Activated naive CD8-positive, alpha-beta T cell treated with anti-CD3 and anti-CD28 coated beads for 36 hours (primary cell): ENCODE results near the gene TMEM139. TPM values are rescaled to one million over a fixed set of nuclear protein-coding genes. Genes with fewer than 3 reads are reported as not detected.
"Not testable (repeated sequence)": the region's sequence is repeated elsewhere in the genome, so short reads cannot be mapped to it uniquely, and the experiment has no call there.

Experiments used
- DNase-seq: peaks from one replicate; pipeline ENCODE4 v3.0.0; 2021
- H3K27ac Mint-ChIP-seq: one replicate; pipeline ENCODE4 v1.8.0; 2022; ENCODE audit warnings: mild to moderate bottlenecking, moderate library complexity, mixed read lengths
- H3K27me3 Mint-ChIP-seq: one replicate; pipeline ENCODE4 v1.8.0; 2022; ENCODE audit warnings: mild to moderate bottlenecking, mixed read lengths
- H3K36me3 Mint-ChIP-seq: one replicate; pipeline ENCODE4 v1.8.0; 2021; ENCODE audit warnings: mild to moderate bottlenecking, mixed read lengths
- H3K4me1 Mint-ChIP-seq: one replicate; pipeline ENCODE4 v1.8.0; 2021; ENCODE audit warnings: mixed read lengths
- H3K4me3 Mint-ChIP-seq: one replicate; pipeline ENCODE4 v1.8.0; 2022; ENCODE audit warnings: mild to moderate bottlenecking, moderate library complexity, mixed read lengths
- H3K9me3 Mint-ChIP-seq: one replicate; pipeline ENCODE4 v1.8.0; 2022; ENCODE audit warnings: mixed read lengths
- total RNA-seq, 2 experiments: library from RNA; stranded (reverse); gene quantifications; one replicate each; pipeline ENCODE4 v1.2.3, GENCODE V29; 2021

Gene TMEM139
- total RNA-seq, 2 experiments from 2014 or later: 2.3 to 2.7 TPM

DNA sequence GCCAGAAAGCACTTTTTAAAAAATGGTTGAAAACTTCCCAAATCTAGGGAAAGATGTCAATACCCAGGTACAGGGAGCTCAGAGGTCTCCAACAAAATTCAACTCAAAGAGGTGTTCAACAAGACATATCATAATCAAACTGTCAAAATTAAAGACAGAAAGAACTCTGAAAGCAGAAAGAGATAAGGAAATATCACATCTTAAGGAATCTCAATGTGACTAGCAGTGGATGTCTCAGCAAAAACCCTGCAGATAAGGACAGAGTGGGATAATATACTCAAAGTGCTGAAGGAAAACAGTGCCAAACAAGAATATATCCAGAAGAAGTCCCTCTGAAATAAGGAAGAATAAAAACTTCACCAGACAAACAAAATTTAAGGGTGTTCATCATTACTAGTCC lies 34.6 kb upstream of the TMEM139 start:
- peaks cover 22% of the 10 kb centered on the region for H3K36me3 Mint-ChIP-seq
- H3K4me3 Mint-ChIP-seq: no peak overlapping the region
- DNase-seq: no peak
- peaks cover 22% of the 10 kb centered on the region for H3K9me3 Mint-ChIP-seq
- peak overlapping the region; percentile 13 for H3K27ac Mint-ChIP-seq
- H3K27me3 Mint-ChIP-seq: no peaks in the 10 kb centered on the region
- H3K4me1 Mint-ChIP-seq: peaks cover 56% of the 10 kb centered on the region

DNA sequence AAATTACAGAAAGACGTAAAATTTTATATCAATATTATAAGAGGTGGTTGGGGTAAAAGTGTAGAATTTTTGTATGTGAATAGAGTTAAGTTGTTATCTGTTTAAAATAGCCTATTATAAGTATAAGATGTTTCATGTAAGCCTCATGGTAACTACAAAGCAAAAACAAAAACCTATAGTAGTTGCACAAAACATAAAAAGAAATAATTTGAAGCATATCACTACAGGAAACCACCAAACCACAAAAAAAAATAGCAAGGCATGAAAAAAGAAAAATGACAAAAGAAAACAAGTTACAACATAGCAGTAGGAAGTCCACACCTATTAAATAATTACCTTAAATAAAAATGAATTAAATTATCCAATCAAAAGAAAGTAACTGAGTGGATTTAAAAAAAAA lies 33.9 kb upstream of the TMEM139 start:
- no peak for DNase-seq
- no peak overlapping the region for H3K4me3 Mint-ChIP-seq
- peak overlapping the region; percentile 36 for H3K27ac Mint-ChIP-seq
- peaks cover 54% of the 10 kb centered on the region for H3K4me1 Mint-ChIP-seq
- H3K9me3 Mint-ChIP-seq: peaks cover 26% of the 10 kb centered on the region
- H3K27me3 Mint-ChIP-seq: no peaks in the 10 kb centered on the region
- H3K36me3 Mint-ChIP-seq: peaks cover 22% of the 10 kb centered on the region

DNA sequence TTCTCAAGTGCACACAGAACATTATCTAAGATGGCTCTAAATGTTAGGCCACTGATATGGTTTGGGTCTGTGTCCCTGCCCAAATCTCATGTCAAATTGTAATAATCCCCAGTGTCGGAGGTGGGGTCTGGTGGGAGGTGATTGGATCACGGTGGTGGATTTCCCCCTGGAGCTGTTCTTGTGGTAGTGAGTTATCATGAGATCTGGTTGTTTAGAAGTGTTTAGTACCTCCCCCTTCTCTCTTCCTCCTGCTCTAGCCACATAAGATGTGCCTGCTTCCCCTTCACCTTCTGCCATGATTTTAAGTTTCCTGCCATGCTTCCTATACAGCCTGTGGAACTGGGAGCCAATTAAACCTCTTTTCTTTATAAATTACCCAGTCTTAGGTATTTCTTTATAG lies 32.8 kb upstream of the TMEM139 start:
- H3K9me3 Mint-ChIP-seq: peaks cover 23% of the 10 kb centered on the region
- peak overlapping the region; percentile 21 for H3K27ac Mint-ChIP-seq
- peaks cover 48% of the 10 kb centered on the region for H3K4me1 Mint-ChIP-seq
- H3K36me3 Mint-ChIP-seq: peaks cover 21% of the 10 kb centered on the region
- no peak overlapping the region for H3K4me3 Mint-ChIP-seq
- DNase-seq: no peak
- H3K27me3 Mint-ChIP-seq: no peaks in the 10 kb centered on the region

DNA sequence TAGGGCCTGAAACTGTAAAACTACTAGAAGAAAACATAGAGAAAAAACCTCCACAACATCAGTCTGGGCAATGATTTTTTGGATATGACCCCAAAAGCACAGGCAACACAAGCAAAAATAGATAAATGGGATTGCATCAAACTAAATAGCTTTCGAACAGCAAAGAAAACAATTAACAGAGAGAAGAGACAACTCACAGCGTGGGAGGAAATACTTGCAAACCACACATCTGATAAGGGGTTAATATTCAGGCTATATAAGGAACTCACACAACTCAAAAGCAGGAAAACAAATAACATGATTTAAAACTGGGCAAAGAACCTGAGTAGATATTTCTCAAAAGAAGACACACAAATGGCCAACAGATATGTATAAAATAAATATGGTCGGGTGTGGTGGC lies 29.2 kb upstream of the TMEM139 start:
- no peaks in the 10 kb centered on the region for H3K27me3 Mint-ChIP-seq
- H3K36me3 Mint-ChIP-seq: peaks cover 16% of the 10 kb centered on the region
- H3K4me1 Mint-ChIP-seq: peaks cover 46% of the 10 kb centered on the region
- H3K9me3 Mint-ChIP-seq: peaks cover 15% of the 10 kb centered on the region
- no peak for DNase-seq
- no peak overlapping the region for H3K27ac Mint-ChIP-seq
- no peak overlapping the region for H3K4me3 Mint-ChIP-seq

DNA sequence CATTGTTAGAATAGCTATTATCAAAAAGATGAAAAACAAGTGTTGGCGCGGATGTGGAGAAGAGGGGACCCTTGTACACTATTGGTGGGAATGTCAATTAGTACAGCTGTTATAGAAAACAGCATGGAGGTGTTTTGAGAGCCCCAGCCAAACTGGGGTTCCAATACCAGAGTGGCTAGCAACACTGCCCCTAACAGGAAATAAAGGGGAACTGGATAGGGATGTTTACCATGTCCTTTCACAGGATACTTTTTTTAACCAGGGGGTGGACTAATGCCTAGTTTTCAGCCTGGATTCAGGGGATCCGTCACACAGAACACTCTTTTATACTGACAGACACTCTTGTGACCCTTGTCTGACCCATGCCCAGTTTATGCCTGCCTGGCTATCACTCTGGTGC lies 28.4 kb upstream of the TMEM139 start:
- no peak overlapping the region for H3K4me3 Mint-ChIP-seq
- H3K36me3 Mint-ChIP-seq: peaks cover 15% of the 10 kb centered on the region
- H3K9me3 Mint-ChIP-seq: peaks cover 13% of the 10 kb centered on the region
- no peaks in the 10 kb centered on the region for H3K27me3 Mint-ChIP-seq
- no peak for DNase-seq
- H3K27ac Mint-ChIP-seq: no peak overlapping the region
- peaks cover 41% of the 10 kb centered on the region for H3K4me1 Mint-ChIP-seq

DNA sequence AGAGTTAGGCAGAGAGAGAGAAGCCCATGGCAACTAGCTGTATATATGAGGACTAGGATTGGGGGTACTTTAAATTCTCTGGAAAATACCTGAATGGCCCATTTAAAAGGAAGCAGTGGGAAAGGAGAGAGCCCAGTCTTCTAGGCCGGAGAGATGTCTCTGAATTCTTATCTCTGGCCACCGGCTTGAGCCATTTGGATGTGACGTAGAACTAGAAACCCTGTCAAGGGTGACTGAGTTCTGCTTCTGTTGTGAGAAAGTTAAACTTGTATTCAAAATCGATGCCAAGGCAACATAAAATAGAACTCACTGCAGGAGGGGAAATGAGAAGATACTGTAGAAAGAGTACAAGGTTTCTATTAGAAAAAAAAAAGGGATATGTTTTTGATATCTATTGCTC lies 27.8 kb upstream of the TMEM139 start:
- peak overlapping the region; percentile 12 for H3K27ac Mint-ChIP-seq

DNA sequence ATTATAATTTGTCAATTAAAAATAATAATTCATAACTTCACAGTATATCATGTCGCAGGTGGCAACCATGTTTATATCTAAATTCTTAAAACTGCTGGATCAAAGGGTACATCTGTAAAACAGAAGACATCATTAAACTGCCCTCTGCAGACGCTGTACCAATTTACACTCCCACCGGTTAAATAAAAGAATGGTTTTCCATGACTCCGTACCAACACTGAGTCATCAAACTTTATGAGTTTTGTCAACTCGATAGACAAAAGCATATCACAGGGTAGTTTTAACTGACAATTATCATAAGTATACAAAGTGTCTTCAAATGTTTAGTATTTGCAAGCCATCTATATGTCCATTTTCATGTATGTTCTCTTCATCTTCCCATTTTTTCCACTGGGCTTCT lies 27.3 kb upstream of the TMEM139 start:
- no peak for DNase-seq
- Mint-ChIP-seq H3K9me3 (peaks cover 11% of the 10 kb centered on the region), H3K36me3 (peaks cover 8% of the 10 kb centered on the region), H3K27me3 (no peaks in the 10 kb centered on the region), H3K4me3 (no peak overlapping the region), H3K27ac (no peak overlapping the region), H3K4me1 (peaks cover 35% of the 10 kb centered on the region)

More for the DNA sequence above, 27.8 kb upstream of the TMEM139 start:
- Mint-ChIP-seq H3K27me3 (no peaks in the 10 kb centered on the region), H3K36me3 (peaks cover 14% of the 10 kb centered on the region), H3K4me1 (peaks cover 38% of the 10 kb centered on the region), H3K4me3 (no peak overlapping the region), H3K9me3 (peaks cover 13% of the 10 kb centered on the region)
- no peak for DNase-seq

DNA sequence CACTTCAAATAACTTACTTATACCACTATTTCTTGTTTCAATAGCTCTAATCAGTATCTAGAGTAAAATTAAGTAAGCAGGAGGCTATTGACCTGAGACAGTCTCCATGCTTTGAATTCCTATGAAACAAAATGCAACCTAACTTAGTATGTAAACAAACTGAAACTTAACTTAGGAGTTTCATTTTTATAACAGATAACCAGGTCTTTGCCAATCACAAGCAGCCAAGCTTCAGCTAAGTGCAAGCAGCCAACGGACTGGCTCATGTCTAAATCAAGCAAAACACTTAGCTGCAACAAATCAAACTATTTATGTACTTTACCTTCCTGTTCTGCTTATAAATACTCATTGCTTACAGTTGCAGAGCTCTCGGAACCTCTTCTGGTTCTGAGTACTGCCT lies 25.9 kb upstream of the TMEM139 start:
- Mint-ChIP-seq H3K27ac (peak overlapping the region; percentile 68), H3K27me3 (no peaks in the 10 kb centered on the region), H3K4me3 (peak overlapping the region; percentile 25), H3K36me3 (peaks cover 8% of the 10 kb centered on the region), H3K9me3 (peaks cover 7% of the 10 kb centered on the region), H3K4me1 (peaks cover 36% of the 10 kb centered on the region)
- DNase-seq: no peak

DNA sequence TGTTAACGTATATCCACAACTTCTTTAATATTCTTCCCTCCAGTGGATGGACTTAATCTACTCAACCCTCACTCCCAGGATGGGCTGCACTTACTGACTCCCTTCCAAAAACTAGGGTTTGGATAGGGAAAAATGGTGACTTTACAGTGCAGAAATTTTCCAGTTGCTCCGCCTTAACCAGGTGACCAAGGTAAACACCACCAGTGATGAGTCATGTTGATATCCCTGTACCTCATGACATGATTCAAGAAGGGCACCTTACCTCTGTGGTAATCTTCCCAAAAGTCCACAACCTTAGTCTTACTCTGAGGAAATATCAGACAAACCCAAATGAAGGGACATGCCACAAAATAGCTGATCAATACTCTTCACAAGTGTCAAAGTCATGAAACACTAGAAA lies 25.0 kb upstream of the TMEM139 start:
- Mint-ChIP-seq H3K27ac (no peak overlapping the region), H3K27me3 (no peaks in the 10 kb centered on the region), H3K9me3 (peaks cover 4% of the 10 kb centered on the region), H3K4me1 (peaks cover 37% of the 10 kb centered on the region), H3K4me3 (no peak overlapping the region), H3K36me3 (peaks cover 14% of the 10 kb centered on the region)
- DNase-seq: no peak

DNA sequence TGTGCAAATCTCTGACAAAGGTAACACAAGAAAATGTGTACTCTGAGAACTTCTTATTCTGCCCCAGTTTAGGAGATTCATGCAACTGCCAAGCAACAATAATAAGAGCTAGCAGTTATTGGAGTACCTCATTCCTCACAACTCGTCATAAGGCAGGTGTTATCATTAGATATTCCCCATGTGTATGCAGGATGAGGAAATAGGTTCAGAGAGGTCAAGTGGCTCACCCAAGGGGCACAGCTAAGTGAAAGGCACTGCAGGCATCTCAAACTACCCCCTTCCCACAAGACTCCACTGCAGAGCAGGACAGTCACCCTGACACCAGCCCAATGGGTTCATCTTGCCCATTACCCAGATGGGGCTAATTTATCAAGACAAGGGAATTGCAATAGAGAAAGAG lies 22.9 kb upstream of the TMEM139 start:
- H3K27ac Mint-ChIP-seq: peak overlapping the region; percentile 69
- peaks cover 26% of the 10 kb centered on the region for H3K36me3 Mint-ChIP-seq
- no peak for DNase-seq
- H3K9me3 Mint-ChIP-seq: no peaks in the 10 kb centered on the region
- H3K4me3 Mint-ChIP-seq: peak overlapping the region; percentile 22
- peaks cover 41% of the 10 kb centered on the region for H3K4me1 Mint-ChIP-seq
- H3K27me3 Mint-ChIP-seq: no peaks in the 10 kb centered on the region

DNA sequence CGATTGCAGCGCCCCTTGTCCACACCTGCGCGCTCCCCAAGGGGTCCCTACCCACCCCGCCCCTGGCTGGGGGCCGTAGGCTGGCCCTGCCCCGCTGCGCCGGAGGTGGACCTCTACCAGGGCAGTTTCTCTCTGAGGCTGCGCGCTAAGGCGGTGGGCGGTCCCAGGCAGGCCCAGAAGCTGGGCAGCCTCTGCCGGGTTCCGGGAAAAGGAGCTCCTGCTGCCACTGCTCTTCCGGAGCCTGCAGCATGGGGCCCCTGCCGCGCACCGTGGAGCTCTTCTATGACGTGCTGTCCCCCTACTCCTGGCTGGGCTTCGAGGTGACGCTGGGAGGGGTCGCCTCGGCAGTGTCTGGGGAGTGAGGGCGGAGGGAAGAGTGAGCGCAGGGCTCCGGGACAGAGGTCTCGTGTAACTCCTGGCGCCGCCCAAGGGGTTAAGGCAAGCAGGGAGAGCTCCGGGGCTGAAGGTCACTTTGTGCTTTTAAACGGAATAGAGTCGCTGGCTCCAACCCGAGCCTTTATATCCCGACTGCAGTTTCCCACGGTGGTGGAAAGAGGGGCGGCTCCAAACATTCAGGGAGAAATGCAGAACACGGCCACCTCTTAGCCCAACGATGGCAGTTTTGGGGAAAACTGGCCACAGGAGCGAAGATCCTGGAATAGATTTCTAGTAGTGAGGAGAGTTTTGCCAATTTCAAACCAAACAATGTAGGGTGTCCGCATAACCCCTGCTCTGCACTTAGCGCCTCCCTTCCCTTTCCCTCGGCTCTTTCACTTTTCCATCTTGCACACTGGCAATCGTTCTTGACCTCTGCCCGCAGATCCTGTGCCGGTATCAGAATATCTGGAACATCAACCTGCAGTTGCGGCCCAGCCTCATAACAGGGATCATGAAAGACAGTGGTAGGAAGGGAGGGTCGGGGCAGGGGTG lies 21.2 kb upstream of the TMEM139 start, which contains the start of gene GSTK1:
TSS of gene GSTK1 (plus strand) at position 176 of the 930 bp plus-strand sequence. CDS start at position 249, 73 bp downstream.
- H3K36me3 Mint-ChIP-seq: peaks cover 26% of the 10 kb centered on the region
- H3K9me3 Mint-ChIP-seq: no peaks in the 10 kb centered on the region
- H3K4me3 Mint-ChIP-seq: peak within 1 kb of the TSS; percentile 93
- H3K4me1 Mint-ChIP-seq: peaks cover 43% of the 10 kb centered on the region
- DNase-seq: peak; percentile 86
- H3K27ac Mint-ChIP-seq: peak within 1 kb of the TSS; percentile 99
- H3K27me3 Mint-ChIP-seq: no peaks in the 10 kb centered on the region

DNA sequence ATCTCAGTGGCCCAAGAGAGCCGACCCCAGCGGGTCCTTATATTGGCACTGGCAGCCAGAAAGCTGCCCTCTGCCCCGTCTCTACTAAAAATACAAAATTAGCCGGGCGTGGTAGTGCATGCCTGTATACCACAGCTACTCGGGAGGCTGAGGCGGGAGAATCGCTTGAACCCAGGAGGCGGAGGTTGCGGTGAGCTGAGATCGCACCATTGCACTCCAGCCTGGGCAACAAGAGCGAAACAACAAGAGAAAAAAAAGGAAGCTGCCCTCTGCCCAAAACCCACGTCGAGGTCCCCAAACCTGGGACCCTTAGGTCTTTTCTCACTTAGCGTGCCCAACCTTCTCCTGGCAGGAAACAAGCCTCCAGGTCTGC lies 20.6 kb upstream of the TMEM139 start:
- peak overlapping the region; percentile 99 for H3K27ac Mint-ChIP-seq
- H3K36me3 Mint-ChIP-seq: peaks cover 29% of the 10 kb centered on the region
- not testable (repeated sequence) for H3K27me3 Mint-ChIP-seq, DNase-seq, H3K9me3 Mint-ChIP-seq
- peaks cover 40% of the 10 kb centered on the region for H3K4me1 Mint-ChIP-seq
- H3K4me3 Mint-ChIP-seq: peak overlapping the region; percentile 93

DNA sequence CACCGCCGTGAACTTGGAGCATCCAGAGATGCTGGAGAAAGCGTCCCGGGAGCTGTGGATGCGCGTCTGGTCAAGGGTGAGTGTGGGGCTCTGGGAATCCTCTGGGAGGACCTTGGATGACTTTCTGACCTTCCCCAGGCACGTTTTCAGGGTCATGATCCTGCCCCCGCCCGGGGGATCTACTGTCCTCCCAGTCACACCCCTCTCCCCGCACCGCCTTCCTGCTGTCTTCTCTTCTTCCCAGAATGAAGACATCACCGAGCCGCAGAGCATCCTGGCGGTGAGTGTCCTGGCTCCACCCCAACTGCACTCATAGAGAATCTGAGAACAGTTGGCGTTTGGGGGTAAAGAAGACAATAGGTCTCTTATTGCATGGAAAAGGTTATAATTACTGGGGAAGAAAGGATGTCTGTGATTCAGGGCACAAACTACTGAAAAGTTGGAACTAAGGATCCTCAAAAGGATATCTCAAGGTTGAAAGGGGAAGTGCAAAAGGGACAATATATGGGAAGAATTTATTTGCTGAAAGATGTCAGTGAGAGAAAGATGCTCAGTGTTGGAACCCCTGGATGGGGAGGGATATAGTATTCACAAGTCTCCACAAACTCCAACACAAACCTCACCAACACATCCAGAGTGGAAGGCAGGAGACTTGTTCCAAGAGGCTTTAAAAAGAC lies 19.6 kb upstream of the TMEM139 start:
- no peak for DNase-seq
- no peaks in the 10 kb centered on the region for H3K9me3 Mint-ChIP-seq
- H3K4me1 Mint-ChIP-seq: peaks cover 32% of the 10 kb centered on the region
- H3K27ac Mint-ChIP-seq: peak overlapping the region; percentile 99
- no peaks in the 10 kb centered on the region for H3K27me3 Mint-ChIP-seq
- H3K4me3 Mint-ChIP-seq: peak overlapping the region; percentile 93
- H3K36me3 Mint-ChIP-seq: peaks cover 37% of the 10 kb centered on the region

DNA sequence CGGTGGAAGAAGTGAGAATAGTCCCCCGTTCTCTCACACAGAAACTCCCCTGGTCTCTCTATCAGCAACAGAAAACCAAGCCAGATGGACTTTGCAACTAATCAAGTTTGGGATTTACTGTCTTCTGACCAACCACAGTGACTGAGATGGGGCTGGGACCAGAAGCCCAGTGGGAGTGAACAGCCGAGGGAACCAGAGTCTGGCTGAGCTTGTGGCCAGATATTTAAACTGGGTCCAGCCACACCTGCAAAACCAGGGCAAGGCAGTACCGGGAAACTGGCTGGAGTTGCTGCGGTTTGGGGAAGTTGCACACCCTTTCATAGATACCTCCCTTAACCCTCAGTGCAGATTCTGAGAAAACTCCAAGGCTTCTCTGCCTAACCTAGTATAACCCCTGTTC lies 15.5 kb upstream of the TMEM139 start:
- no peak overlapping the region for H3K4me3 Mint-ChIP-seq
- peaks cover 29% of the 10 kb centered on the region for H3K4me1 Mint-ChIP-seq
- peak overlapping the region; percentile 40 for H3K27ac Mint-ChIP-seq
- no peaks in the 10 kb centered on the region for H3K9me3 Mint-ChIP-seq
- H3K27me3 Mint-ChIP-seq: no peaks in the 10 kb centered on the region
- peaks cover 33% of the 10 kb centered on the region for H3K36me3 Mint-ChIP-seq
- no peak for DNase-seq

DNA sequence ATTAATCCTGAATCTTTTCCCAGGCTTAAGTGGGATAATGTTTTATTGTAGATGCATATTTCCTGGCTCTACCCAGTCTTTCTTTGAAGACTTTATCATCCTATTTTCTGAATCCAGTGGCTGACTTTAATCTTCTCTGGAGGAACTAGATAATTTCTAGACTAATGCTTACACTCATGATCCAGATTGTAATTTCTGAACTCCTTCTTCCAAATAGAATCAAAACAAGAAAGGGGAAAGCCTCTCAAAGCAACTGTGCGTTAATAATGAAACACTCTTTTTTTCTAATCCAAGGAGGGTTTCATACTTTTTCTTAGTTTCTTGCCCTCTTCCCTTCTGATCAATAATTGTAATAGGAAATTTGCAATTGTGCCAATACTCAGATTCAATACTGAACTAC lies 13.5 kb upstream of the TMEM139 start:
- no peak overlapping the region for H3K27ac Mint-ChIP-seq

More for the DNA sequence above, 13.5 kb upstream of the TMEM139 start:
- DNase-seq: no peak
- Mint-ChIP-seq H3K9me3 (no peaks in the 10 kb centered on the region), H3K27me3 (no peaks in the 10 kb centered on the region), H3K4me3 (no peak overlapping the region), H3K4me1 (peaks cover 14% of the 10 kb centered on the region), H3K36me3 (peaks cover 18% of the 10 kb centered on the region)
